Right ventricle myocardium superior (tissue), 1 donor: Measurements from ENCODE around the gene AQP2. TPM values are rescaled to one million over a fixed set of nuclear protein-coding genes. Genes with fewer than 3 reads are reported as not detected.

Experiments used
- ATAC-seq: fragments of 200-7000 bp; cut with Tn5 transposase; one replicate; pipeline ENCODE4 v1.9.1; 2020; ENCODE audit warnings: mild to moderate bottlenecking; ENCODE audit not compliant: poor library complexity
- DNase-seq: peaks from one replicate; pipeline ENCODE4 v3.0.0-alpha.2; 2020
- intact Hi-C: fragments of 100-400 bp; cut with DNase I; formaldehyde crosslinking; loops from one replicate; pipeline ENCODE4 v1.11.2; 2022
- long read RNA-seq: library from polyadenylated mRNA; unstranded; transcript quantifications from one replicate; pipeline ENCODE4 v2.0.0, GENCODE V29; 2021
- total RNA-seq: library from RNA; stranded (reverse); fragmentation: NEBNext Ultra II Directional; extraction: Animal tissue kit (Norgen Biotek cat#: 25700); gene quantifications from one replicate; pipeline ENCODE4 v1.2.1, GENCODE V29; 2021
- donor health status: DM: no; HTN: yes; CAD: no; lungs with severe emphysema.

AQP2 gene, protein sequence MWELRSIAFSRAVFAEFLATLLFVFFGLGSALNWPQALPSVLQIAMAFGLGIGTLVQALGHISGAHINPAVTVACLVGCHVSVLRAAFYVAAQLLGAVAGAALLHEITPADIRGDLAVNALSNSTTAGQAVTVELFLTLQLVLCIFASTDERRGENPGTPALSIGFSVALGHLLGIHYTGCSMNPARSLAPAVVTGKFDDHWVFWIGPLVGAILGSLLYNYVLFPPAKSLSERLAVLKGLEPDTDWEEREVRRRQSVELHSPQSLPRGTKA
- not detected for total RNA-seq
- long read RNA-seq = 0 reads

DNA sequence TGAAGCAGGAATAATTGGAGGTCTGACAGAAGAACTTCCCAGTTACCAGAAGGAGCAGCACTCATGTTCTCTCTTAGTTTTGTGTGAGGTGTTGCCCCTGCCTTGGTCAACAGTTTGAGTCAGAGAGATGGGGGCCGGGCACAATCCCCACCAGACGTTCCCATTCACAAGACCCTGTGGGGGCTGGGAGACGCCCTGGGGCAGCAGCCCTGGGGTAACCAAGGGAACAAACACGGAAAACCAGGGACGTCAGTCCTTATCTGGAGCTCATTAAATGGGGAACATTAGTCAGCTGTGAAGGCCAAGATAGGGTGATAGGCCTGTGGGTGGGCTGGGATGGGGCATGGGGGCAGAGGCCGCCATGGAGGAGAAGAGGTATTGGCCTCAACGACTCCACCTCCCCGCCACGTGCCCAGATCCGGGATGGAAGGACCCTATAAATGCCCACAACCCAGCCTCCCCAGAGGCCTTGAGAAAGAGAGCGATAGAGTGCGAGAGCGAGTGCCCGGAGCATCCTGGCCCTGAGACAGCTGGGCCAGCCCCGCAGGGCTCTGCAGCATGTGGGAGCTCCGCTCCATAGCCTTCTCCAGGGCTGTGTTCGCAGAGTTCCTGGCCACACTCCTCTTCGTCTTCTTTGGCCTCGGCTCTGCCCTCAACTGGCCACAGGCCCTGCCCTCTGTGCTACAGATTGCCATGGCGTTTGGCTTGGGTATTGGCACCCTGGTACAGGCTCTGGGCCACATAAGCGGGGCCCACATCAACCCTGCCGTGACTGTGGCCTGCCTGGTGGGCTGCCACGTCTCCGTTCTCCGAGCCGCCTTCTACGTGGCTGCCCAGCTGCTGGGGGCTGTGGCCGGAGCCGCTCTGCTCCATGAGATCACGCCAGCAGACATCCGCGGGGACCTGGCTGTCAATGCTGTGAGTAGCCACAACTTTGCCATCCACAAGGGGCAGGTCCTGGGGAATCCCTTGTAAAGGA, at the start of gene AQP2:
AQP2 (plus strand) TSS at position 465 of the 979 bp plus-strand sequence; CDS start at position 559, 94 bp downstream.
- no peak for ATAC-seq
- no peak for DNase-seq
- intact Hi-C loops = no loop called here

DNA sequence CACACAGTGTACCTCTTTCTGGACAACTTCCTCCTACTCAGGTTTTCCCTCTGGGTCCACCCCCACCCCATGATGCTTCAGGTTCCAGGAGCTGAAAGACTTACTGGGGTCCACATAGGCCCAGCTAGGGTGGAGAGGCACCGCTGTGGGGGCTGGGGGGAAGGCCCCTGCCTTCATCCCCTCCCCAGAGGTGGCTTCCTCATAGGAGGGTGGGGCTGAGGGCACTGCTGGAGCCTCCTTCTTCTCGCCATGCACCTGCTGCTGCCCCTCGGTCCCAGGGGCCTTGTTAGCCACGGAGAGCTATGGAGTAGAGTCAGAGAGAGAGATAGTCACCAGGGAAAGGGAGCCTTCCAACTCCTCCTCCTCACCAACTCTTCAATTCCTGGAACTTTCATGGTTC, 49.5 kb upstream of the AQP2 start:
- DNase-seq (no peak), ATAC-seq (no peak)
- intact Hi-C loops = no loop called here

DNA sequence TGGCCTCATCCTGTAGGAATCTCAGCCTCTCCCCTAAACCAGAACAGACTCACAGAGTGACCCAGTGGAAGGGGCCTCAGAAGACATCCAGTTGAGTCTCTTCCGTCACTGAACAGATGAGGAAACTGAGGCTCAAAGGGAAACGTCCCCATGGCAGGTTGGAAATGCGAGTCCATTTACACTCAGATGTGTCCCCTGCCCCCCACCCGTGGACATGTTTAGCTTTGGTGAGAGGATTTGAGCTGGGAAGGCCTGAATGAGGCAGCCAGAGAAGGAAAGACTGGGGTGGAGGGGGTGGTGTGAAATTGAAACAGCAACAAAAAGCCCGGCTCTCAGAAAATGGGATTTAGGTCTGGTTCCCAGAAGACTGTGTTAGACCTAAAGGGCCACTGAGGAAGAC, 48.6 kb upstream of the AQP2 start:
- intact Hi-C loops = no loop called here
- DNase-seq (no peak), ATAC-seq (no peak)

DNA sequence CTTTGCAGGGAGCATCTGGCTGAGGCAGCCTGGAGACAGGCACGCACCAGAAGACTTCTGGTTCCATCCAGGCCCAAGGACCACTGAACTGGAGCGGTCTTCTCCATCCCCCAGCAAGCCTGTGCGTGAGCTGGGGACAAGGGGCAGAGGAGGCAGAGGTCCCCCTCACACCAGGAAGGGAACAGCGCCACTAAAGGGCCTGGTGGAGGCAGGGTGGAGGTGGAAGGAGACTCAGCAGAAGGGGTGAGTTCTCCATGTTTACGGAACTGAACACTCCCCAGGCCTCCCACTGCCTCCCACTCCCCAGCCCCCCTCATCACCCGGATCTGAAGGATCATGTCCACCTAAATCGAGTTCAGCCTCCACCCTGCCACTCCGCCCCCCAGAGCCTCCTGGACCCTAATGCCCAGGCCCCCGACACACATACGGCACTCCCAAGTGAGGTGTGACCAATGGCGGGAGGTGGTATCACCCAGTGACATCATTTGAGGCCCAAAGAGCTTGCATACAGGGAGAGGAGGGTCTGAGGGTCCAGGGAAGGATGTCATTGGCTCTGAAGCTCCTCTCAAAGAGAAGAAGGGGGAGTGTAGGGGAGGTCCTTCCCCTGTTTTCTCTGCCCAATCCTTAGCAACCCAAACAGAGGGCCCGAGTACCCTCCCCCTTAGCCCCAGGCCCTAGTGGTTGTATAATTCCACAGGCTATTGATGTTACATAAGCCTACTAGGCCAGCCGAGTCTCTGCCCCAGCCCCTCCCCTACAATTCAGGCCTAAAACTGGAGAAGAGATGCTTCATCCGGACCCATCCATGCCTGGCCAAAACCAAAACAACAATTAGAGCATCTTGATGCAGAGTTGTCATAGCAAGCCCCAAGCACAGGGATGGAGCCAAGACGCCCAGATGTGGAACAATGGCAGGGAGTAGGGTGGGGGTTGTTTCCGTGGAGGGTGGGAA, 47.9 kb upstream of the AQP2 start:
- intact Hi-C loops = no loop called here
- DNase-seq (no peak), ATAC-seq (peak; percentile 39)

DNA sequence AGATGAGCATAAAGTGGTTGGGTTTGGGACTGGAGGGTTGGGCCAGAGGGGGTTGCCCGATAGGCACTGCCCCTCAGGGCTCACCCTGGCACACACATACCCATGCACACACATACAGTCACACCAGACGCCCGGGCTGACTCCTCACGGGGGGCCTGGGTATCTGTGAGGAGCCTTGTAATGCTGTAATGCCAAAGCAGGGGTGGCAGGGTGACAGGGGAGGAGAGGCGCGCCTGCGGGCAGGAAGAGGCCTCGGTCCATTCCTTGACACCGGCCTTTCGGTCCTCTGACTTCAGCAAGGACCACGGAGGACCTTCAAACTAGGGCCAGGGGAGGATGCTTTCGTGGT, 47.2 kb upstream of the AQP2 start:
- no peak for DNase-seq

DNA sequence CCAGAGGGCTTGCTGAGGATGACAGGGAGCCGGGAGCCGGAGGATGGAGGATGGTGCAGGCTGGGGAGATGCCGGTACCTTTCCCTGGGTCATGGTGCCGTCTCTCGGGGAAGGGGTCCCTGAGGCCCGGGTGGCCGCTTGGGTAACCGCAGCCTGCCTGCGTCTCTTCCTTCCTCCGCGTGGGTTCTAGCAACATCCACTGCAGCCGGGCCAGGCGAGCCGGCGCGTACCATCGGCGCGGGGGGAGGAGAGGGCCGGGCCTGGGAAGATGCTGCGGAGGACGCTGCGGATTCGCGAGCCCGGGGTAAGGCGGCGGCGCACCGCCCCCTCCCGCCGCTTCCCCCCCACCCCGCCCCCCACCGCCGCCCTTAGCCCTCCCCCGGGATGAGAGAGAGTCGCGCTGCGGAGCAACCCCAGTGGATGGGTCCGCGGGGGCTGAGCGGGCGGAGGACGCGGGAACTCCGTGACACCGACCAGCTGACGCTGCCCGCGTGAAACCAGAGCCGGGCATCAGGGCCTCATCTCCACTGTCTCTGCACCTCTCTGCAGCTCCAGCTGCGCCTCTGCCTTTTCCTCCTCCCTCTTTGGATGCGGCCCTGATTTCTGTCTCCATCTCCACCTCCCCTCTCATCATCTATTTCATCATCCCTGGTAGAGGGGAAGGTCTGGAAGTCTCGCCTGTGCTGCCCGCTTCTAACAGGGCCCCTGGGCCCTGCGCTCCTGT, 46.7 kb upstream of the AQP2 start, which contains the start of gene FAIM2:
FAIM2 (minus strand) TSS at position 201 of the 724 bp plus-strand sequence; CDS start at position 93, 108 bp downstream.
- intact Hi-C loops = no loop called here
- ATAC-seq = peak; percentile 90
- peak; percentile 82 for DNase-seq

More for the DNA sequence above, 47.2 kb upstream of the AQP2 start:
- intact Hi-C loops = no loop called here
- ATAC-seq = peak; percentile 6

DNA sequence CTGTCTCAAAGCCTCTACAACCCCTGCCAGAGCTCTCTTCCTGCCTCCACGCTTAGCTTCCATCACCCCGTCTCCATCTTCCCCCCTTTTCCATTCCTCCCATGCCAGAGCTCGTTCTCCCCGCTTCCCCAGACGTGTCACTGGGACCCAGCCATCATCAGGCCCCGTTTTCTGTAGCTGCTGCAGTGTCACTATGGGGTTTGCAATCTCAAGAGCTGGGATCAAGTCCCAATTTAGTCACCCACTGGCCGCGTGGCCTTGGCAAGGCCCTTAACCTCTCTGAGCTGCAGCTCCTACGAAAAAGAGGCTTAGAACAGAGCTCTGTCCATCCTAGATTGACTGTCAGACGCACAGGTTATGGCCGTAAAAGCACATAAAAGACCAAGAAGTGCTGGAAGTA, 45.9 kb upstream of the AQP2 start:
- ATAC-seq (no peak), DNase-seq (no peak)
- intact Hi-C loops = no loop called here

DNA sequence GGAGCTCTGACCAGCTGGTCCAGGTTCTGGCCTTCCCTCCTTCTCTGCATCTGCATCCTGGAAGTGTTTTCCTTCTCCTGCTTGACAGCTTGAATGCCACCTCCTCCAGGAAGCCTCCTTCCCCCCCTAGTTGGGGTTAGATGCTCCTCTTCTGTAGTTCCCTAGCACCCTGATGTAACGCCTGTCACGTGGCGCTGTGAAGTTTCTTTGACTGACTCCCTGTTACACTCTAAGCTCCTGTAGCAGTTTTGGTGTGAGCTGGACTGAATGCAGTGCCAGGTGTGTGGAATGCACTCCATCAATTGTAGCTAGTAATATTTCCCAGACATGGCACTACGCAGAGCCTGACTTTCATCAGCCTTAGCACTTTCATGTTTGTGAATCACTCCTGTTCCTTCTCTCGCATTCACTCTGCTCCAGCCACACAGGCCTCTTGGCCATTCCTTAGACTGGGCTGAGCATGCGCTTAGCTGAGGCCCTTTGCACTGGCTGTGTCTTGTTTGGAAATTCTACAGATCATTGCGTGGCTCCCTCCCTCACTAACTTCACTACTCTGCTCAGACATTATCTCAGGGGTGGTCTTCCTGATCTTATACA, 44.7 kb upstream of the AQP2 start:
- DNase-seq (no peak), ATAC-seq (no peak)
- intact Hi-C loops = no loop called here

DNA sequence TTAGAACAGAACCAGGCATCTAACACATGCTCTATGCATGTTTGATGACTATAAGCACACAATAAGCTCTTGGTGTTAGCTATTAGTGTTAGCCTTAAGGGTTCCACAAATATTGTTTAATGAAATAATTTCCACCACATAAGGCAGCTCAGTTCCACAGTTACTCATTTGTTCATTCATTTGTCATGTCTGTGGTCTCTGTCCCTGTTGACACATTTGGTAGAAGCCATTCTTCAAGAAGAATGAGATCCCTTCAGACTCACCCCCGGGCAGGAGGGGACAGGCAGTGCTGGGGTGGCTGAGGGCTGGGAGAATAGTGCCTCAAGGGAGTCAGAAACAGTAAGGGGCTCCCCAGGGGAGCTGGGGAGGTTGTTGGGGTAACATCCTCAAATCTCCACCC, 43.2 kb upstream of the AQP2 start:
- intact Hi-C loops = no loop called here
- ATAC-seq = no peak
- DNase-seq = no peak

DNA sequence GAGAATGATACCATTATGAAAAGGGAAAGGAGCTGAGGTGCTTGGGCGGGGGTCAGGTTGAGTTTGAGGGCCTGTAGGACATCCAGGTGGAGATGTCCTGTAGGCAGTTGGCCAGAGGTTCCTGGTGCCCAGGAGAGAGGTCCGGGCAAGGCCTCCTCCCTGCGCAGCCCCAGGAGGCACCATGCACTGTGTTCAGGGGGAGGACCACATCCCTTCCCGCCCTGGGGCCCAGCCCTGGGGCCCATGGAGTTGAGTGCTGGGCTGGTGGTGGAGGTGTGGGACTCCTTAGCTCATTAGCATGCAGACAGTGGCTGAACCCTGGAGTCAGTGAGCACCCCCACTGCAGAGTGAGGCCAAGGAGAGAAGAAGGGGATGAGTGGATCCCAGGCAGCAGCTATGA, 41.2 kb upstream of the AQP2 start:
- no peak for DNase-seq
- no peak for ATAC-seq
- intact Hi-C loops = no loop called here

DNA sequence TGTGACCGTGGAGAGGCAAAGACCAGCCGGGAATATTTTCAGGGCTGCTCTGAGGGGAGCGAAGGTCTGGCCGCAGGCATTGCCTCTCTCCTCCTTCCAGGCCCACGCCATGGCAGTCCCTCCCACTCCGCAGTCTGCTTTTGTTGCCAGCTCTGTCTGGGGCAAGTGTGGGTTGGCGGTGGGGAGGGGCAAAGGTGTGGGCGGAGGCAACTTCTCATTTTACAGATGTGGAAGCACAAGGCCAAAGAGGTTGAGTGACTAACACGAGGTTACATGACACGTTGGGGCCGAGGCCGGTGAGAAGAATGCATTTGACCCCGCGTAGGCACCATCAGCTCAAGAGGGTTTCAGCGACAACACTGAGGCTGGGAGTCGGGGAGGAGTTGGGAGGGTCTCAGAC, 40.7 kb upstream of the AQP2 start:
- intact Hi-C loops = no loop called here
- DNase-seq (no peak), ATAC-seq (no peak)

DNA sequence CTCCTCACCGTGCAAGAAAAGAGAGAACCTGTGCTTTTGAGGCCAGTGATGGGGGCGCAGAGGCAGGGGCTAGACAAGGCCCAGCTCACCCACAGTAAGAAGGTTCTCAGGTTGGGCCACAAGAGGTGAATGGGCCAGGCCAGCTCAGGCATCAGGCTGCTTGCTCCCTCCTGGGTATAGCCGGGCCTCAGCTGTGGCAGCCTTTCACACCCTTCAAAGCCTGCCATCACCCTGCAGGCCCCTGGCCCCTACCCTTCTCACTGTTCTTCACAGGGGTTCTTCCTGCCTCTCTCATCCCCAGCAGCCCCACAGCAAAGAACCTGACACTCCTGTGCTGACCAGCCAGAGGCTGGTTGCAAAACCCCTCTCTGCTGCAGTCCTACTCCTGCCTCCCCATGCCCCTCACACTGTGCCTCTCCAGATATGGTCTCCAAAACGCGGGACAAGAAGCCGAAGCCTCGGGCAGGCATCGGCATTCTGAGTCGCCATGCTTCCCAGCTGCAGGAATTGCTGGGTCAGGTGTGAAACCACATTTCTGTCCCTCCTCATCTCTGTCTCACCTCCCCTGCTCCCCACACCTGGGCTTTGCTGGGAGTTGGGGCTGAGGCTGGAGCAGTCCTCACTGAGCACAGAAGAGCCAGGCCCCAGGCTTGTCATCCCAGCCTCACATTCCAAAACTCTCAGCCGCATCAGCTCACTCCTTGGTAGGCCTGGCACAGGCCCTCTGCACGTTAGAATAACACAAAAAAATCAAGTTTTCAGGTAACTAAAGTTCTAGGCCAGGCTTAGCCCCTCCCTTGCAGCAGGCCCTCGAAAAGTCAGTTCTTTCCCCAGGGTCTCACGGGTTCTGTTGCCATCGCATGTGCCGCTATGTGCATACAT, 40.0 kb upstream of the AQP2 start:
- no peak for DNase-seq
- intact Hi-C loops = no loop called here
- ATAC-seq = no peak

DNA sequence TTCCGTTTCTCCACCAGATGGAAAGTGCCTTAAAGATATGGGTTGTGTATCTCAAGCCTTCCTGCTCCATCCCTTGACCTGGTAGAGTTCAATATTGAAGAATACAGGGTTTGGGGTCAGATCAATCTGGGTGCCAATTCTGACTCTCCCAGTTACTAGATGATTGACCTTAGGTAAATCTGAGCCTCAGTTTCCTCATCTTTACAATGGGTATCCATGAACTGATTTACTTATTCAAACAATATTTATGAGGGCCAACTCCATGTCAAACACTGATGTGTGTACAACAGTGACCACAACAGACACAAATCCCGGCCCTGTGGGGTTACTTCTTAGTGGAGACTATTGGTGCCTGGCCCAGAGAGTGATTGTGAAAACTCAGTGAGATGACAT, 39.3 kb upstream of the AQP2 start:
- DNase-seq (no peak), ATAC-seq (no peak)
- intact Hi-C loops = no loop called here

DNA sequence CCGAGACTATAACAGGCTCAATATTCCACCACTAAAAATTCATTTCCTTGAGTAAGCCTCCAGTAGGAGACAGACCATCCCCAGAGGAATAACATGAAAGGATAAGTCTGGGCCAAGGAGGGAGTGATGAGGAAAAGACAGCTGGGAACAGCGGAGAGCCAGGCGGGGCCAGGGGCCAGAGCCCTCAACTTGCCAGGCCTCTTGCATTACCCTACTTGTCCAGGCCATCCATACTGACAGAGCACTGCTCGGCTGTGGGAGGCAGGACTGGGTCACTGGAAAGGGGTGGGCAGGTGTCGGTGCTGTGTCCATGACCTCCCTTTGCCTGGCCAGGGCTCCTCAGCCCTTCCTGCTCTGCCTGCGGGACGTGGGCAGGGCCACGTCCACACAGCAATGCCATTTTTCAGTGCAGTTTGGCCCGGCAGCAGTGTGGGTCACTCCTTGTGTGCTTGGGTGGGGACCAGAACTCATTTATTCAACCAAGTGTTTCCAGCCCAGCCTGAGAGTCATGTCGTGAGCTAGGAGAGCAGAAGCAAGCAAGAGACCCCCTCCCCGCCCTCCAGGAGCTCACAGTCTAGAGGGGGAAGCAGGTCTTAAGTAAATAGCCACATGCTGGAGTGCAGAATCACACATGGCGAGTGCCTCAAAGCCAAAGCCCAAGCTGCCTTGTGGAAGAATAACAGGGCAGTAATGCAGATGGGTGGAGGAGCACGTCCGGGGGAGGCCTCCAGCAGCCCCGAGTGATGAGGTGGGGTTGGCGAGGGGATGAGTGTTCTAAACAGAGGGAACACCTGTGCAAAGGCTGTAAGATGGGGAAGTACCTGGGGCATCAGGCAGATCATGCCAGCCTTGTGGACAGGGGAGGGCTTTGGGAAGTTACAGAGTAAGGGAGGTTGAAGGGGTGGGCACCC, 37.9 kb upstream of the AQP2 start:
- intact Hi-C loops = no loop called here
- peak; percentile 77 for DNase-seq
- ATAC-seq = peak; percentile 84

DNA sequence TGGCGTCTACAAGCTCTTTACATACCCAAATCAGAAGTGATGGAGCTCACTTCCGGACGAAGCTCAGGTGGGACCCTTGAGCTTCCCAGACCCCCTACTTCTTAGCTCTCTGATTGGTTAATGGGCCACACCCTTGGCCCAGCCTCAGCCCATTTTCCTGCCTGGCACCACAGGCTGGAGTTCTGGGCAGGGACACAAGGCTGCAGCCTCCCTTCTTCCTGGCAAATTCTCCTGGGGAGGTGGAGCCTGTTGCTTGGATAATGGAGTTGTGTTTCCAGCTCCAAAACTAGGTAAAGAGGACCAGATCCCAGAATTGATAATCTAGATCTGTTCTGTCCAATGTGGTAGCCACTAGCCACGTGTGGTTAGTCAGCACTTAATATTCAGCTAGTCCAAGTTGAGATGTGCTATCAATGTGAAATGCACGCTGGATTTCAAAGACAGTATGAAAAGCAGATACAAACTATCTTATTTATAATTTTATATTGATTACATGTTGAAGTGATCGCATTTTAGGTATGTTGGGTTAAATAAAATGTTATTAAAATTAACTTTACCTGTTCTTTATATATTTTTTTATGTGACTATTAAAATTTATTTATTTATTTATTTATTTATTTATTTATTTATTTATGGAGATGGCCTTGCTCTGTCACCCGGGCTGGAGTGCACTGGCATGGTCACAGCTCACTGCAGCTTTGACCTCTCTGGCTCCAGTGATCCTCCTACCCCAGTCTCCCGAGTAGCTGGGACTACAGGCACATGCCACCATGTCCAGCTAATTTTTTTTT, 34.2 kb upstream of the AQP2 start:
- intact Hi-C loops = no loop called here
- ATAC-seq (no peak), DNase-seq (no peak)
